ENCODE results near the gene SMIM8.

SMIM8 gene

DNA sequence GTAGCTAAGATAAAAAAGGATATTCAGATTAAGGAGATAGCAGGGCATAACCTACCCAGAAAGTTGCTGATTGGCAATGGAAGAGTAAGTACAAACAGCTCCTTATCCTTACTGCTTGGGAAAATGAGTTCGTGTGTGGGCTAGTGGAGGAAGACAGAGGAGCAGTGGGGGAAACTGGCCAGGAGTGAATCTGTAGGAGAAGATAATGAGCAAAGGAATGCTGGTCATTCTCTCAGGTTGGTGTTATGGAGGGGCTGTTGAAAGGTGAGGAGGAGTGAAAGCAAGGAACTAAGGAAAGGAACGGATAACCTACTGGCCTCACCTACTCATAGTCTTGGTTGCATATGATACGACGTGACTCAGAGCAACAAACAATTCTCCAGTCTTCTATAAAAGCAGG is 14.0 kb downstream of the SMIM8 start:
- no peak for DNase-seq

DNA sequence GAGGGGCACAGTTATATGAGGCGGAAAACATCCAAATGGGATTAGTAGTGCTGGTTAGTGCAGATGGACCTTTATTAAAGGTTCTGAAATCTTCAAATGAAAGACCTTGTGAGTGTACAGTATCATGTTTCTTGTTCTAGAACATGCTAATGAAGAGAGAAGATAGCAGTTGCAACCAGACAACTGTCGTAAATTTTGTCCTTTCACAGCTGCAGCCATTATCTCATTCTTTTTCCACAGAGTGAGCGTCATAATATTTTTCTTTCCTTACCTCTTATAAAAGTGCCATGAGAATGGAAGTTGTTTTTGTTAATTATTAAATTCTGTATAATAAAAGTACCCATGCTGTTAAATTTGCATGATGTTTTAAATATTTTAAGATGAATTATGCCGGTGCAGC is 17.8 kb downstream of the SMIM8 start:
- no peak for DNase-seq

DNA sequence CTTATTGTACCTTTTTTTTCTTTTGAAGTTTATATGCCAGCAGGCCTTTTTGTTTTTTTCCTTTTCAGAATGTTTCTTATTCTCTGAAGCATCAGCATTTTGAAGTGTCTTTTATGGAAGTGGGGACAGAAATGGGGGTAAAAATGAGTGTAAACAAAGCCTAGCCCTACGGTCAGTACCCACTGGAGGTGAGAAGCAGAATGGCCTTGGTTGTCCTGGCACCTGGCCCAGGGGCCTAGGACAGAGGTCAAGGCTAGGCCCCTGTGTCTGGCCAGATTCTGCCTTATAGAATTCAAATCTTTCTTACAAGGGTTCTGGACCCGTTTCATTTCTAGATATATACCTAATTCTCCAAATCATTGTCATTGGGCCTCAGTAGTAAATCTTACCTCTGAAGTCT is 18.8 kb downstream of the SMIM8 start:
- DNase-seq = no peak

DNA sequence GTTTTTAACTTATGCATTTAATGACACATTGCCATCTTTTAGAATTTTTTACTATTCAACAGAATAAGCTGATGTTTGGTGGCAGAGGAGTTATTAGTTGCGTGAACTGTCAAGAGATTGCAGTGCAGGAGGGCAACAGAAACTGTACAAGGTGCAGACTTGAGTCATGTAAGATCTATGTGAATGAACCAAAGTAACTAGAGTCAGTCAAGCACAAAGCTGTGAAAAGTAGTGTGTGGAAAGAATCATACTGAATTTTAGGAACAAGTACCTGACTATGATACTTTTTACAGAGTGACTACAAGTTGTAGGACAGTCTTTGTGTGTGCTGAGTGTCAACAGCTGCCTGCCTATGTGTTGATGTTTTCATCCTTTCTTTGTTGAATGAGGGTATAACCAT is 19.5 kb downstream of the SMIM8 start:
- DNase-seq = no peak

DNA sequence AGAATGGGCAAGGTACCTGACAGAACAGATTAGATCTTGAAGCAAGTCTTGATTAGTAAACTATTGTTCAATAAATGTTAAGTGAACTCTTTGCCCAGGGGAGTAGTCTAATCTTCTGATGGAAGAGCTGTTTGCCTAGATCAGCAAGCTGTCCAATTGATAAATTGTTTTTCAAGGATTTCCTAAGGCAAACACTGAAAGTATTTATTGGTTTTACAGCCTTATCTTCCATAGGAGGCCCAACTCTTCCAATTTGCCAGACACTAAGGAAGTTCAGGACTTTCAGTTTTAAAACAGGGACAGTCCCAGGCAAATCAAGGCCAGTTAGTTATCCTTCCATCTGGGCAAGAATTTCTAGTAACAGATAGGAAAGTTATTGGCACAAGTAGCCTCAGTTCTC is 20.4 kb downstream of the SMIM8 start:
- no peak for DNase-seq

DNA sequence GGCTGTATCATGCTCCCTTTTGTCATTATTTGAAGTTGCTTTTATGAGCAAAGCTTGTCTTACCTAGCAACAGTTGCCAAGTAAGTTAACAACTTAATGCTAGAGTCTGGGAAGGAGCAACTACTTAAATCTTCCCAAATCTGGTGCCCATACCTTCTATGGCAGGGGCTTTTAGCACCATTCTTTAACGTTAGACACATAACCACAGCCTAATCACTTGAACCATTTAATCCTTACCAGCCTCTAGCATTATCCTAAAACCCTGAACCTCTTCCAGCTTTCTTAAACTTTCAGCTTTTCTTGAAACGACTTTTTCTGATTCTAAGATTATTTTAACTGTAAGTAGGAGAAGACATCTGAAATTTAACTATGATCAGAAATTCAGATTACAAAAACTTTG is 22.3 kb downstream of the SMIM8 start, which contains the start of gene C6orf163:
Gene C6orf163, plus strand, starts transcription at position 83 of the 400 bp plus-strand sequence. Its CDS starts 287 bp downstream, at position 370.
- no peak for DNase-seq

DNA sequence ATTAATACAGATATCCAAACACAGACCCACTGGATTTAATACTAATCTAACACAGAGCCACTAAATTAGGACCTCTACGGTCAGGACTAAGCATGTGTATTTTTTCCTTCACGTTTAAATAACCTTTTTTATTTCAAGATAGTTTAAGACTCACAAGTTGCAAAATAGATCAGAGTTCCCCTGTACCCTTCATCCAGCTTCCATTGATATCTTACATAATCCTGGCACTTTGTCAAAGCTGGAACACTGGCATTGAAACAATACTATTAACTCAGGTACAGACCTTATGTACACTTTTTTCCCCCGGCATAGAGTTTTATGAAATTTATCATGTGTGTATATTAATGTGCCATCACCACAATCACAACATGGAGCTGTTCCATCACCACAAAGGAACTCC is 24.3 kb downstream of the SMIM8 start:
- DNase-seq = no peak

DNA sequence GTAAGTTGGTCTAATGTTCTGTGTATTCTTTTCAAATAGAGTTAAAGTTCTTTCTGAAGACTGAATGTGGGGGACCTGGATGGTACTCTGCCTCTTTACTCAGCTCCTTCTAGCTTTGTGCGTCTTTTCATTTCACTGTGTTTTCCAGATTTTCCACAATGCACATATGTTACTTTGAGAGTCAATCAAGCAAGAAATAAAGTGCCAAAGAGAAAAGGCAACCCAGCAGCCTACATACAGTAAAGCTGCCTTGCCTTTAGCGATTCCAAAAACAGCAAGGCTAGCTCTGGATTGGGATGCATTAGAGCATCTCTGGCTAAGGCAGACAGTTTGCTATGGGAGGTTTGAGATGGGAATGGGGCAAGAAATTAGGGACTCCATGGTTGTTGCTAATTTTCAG is 27.5 kb downstream of the SMIM8 start:
- no peak for DNase-seq

DNA sequence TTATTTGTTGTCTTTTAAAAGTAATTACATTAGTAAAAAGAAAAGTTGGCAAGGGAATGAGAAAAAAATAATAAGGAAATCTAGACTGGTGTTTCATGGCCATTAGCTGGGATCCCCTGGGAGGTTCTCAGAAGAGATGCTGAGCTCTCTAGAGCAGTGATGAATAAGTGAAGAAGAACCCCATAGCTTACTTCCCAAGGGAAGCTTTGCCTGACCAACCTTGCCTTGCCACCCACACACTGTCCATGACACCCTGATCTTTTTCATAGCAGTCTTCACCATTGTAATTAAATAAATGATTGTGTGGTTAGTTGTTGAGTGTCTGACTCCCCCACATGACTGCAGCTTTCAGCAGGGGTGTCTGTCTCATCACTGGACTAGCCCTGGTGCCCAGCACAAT is 28.1 kb downstream of the SMIM8 start:
- DNase-seq = peak; percentile 44

DNA sequence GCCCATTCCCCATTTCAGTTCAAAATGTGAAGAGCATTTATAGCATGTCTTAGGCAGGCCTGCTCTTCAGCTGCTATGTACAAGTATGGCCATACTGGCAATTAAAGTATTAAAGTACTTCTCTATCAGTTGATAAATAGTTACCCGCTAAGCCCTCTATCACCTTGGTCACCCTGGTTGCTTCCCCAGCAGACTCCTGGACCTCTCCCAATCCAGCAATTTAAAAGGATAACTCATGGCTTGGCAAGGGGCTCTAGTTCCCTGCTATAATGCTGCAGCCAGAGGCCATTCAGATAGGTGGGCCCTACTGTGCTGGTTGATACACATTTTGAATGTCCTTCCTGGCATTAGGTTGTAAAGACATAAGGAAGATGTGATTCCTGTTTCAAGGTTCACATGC is 29.2 kb downstream of the SMIM8 start:
- no peak for DNase-seq

DNA sequence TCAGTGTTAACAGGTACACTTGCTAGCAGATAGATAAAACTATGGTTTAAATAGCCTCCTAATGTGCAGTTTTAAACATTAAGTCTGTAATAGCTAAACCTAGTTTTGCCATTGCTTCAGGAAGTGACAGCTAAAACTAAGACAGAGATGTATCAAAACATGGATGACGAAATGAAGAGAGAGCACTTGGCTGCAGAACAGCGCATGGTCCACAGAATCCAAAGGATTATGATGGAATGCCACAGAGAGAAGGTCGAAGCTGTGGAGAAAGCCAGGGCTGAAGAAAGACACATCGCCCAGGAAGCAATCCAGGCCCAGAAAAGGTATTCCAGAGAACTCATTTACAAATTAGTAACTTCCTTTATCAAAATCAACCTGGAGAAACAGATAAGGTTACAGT is 33.8 kb downstream of the SMIM8 start:
- no peak for DNase-seq

DNA sequence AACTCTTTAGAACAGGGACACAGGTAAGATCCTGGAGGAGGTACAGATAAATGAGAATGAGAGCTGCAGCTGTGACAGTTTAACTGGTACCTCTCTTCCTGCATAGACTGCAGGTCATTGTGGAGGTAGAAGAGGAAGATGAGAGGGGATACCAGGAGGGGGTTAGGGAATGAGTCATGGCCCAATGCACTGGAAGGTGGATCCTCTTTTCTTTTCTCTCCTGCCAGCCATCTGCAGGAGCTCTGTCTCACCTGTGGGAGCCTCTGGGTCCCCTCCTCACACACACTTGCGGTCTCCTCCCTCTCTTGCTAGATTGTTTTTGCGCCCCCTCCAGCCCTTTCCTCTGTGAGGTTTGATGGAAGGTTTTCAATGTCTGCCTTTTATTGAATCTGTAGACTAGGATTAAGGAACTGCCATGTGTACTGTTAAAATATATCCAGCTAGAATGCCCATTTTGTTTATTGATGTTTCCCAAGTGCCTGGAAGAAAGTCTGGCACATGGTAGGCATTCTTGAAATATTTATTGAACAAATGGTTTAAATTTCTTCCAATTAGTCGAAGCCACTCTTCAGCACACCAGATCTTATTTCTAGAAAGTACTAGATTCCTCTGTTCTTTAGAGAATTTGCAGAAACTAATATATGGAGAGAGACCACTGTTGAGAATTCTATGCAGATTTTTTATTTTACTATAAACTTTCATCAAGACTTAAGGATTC is 35.2 kb downstream of the SMIM8 start:
- no peak for DNase-seq

DNA sequence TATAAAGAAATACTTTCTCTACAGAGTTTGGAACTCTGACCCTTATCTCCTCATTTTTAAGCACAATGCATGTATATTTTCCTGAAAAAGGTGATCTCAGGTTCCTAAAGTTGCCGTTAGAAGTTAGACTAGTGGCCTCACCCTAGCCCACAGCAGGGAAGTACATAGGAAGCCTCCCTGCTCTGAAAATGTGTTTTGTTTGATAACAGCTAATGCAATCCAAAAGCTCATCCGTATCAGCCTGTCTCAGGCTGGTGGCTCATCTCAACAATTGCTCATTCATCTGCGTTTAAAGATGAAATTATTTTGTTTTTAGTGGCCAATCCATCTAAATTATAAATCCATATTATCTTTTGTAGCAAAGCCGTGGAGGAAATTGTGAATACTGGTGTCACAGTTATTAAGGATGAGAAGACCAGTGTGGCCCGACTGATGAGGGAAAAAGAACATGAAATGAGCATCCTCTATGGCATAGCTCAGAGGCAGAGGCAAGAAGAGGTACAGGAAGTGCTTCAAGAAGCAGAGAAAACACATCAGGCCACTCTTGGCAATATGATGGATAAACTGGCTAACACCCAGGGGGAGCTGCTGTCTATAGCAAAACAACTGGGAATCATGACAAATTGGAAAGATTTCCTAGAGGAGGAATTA is 42.3 kb downstream of the SMIM8 start:
- no peak for DNase-seq

DNA sequence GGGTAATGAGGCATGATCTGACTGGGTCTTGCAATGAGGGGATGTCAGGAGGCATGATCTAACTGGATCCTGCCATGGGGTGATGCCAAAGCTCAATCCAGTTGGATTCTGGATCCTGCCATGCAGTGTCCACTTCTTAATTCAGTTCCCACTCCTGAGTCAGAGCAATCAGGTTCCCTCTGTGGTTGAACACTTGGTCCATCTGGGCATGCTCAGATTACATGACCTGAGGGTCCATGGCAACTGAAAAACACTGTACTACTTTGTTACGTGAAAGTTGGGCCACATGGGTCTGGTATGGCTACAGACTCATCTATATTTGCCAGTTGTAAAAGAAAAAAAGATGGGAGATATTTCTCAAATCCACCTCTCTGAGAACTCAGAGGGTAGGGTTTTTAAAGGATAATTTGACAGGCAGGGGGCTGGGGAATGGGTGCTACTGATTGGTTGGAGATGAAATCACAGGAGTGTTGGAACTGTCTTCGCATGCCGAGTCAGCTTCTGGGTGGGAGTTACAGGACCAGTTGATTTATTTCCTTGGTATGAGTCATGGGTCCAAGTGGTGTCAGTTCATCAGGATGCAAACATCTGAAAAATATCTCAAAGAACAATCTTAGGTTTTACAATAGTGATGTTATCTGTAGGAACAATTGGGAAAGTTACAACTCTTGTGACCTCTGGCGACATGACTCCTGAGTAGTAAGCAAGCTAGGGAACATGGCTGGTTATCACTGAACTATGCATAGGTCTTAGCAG is 43.9 kb downstream of the SMIM8 start:
- peak; percentile 35 for DNase-seq

DNA sequence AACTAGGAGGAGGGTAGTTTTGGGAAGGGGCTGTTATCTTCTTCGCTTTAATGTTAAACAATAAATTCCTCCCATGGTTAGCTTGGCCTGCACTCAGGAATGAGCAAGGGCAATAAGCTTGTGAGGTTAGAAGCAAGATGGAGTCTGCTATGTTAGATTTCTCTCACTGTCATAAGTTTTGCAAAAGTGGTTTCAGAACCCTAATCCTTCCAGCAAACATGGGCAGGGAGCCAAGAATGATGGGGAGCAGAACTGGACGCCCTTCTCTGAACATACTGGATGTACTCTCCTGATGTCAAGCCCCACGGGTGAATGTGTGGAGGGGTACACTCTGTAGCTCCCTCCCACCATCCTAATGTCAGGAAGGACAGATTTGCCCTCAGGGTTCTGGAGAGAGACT is 44.5 kb downstream of the SMIM8 start:
- DNase-seq = no peak

DNA sequence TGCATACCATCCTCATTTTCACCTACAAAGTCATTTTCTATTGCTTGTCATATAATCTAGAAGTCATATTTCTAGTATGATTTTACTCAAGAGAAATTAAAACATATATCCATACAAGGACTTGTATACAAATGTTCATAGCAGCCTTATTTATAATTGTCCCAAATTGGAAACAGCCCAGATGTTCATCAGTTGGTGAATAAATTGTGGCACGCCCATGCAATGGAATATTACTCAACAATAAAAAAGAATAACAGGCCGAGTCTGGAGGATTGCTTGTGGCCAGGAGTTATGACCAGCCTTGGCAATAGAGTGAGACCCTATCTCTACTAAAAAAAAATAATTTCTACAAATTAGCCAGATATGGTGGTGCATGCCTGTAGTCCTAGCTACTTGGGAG is 51.0 kb downstream of the SMIM8 start:
- no peak for DNase-seq

DNA sequence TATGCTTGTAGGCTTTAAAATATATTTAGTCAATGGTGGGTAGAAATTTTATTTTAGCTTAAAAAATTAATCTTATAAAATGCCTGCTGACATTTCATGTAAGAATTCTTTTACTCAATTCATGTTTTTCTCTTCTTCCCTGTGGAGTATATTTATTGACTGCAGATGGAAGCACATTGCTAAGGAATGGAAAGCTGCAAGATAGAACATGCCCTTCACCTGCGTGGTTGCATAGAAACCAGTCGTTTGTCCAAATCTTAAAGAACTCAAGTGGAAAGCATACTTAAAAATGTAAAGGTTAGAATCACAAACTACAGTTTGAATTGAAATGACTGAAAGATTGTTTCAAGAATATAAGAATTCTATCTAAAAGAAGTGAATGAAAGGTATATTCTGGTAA is 52.9 kb downstream of the SMIM8 start:
- DNase-seq = no peak

DNA sequence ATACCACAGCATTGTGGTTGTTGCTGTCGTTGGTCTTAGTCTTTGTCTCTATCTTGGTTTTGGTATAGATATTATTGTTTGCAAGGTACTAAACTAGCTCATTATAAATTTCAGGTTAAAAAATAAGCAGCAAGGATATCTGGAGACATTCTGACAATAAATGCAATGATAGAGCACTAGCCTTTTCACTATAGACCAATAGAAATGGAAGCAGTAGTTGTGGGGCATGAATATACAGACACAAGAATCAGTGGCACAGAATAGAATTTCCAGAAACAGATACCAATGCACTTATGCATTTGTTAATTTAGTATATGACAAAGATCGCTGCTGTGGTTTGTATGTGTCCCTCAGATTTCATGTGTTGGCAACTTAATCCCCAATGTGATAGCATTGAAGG is 54.3 kb downstream of the SMIM8 start:
- no peak for DNase-seq

DNA sequence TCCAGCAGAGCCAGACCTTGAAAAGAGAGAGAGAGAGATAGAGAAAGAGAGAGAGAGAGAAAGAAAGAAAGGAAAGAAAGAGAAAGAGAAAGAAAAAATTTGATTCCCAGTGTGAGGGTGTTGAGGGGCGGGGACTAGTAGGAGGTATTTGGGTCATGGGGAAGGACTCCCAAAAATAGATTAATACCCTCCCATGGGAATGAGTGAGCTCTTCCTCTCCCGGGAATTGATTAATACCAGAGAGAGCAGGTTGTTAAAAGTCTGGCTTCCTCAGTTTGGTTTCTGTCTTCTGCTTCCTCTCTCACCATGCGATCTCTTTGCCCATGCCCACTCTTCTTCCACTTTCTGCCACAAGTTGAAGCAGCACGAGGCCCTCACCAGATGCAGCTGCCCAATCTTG is 56.6 kb downstream of the SMIM8 start:
- no peak for DNase-seq

DNA sequence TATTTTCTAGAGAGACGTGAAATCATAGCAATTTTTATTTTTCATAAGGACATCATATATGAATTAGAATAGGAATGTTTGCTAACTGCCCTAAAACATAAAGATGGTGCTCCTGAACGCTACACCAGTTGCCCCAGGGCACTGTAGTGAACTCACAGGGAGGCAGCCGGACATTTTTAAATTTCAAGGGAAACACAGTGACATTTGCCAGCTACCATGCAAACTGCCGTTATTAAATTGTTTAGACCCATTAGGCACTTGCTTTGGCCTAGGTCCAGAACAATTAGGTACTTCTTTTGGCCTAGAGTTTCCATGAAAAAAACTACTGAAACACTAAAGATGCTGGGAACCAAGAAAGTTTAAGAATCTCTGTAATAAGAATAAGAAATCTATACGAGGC is 60.5 kb downstream of the SMIM8 start:
- no peak for DNase-seq

DNA sequence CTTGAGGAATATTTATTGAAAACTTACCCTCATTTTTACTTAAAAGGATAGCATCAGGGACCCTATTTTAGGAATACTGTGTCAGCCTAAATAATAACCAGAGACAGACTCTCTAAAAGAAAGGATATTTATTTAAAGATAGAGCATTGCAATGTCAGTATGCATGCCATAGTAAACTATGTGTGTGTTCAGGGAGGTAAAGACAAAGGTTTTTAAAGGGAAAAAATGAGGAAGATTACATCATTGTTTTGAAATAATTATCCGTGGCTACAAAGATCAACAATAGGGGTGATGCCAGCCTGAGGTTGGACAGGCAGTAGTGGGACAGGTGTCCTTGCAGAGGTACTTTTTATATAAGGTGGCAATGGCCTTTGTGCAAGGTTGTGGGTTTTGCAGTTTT is 61.6 kb downstream of the SMIM8 start:
- no peak for DNase-seq

DNA sequence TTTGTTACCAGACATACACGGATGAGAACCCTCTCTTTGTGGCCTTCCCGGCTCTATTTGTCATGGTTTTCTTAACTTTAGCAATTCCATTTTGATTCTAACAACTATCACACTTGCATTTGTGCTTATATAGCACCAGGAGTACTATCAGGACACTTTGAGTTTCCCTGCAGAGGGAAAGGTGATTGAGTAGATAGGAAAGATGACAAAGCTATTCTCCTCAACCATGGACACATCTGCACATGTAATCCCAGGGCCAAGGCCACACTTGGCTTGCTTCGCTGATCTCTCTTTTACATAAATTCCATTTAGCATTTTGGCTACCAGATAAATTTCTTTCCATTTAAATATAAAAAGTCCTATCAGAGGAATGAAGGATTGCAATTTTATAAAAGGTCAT is 62.1 kb downstream of the SMIM8 start:
- DNase-seq = no peak

DNA sequence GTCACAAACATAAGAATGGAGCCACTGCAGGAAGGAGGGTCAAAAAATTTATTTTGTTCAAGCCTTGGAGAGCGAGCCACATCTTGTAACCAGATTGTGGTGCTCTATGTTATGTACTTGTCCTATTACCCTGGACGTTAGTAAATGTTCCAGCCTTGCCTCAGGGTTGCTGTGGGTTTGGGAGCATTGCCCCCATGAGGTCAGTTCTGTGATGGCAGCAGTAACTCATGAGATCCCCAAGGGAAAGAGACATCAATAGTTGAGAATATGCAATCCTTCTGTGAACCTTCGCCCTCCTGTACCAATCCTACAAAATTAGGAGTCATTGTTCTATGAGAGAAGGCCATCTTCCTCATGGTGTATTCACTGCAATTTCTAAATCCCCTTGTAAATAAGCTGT is 68.9 kb downstream of the SMIM8 start:
- DNase-seq = no peak
